Ishikawa (cell line): ENCODE measurements around the gene KCNJ3.

ENCODE experiments used
- CEBPB ChIP-seq: IDR thresholded peaks from 2 replicates; pipeline ENCODE4 v1.6.1; 2012
- EGR1 ChIP-seq: IDR thresholded peaks from 2 replicates; pipeline ENCODE4 v1.6.1; 2012
- EP300 ChIP-seq: IDR thresholded peaks from 2 replicates; pipeline ENCODE4 v1.6.1; 2012; ENCODE audit warnings: borderline replicate concordance
- FOXM1 ChIP-seq: IDR thresholded peaks from 2 replicates; pipeline ENCODE4 v1.6.1; 2012; ENCODE audit warnings: low read depth, borderline replicate concordance
- NFIC ChIP-seq: IDR thresholded peaks from 2 replicates; pipeline ENCODE4 v1.6.1; 2012
- RAD21 ChIP-seq: IDR thresholded peaks from 2 replicates; pipeline ENCODE4 v1.6.1; 2012; ENCODE audit warnings: low read depth
- TAF1 ChIP-seq: IDR thresholded peaks from 2 replicates; pipeline ENCODE4 v1.6.1; 2012; ENCODE audit warnings: low read depth, mild to moderate bottlenecking
- TCF12 ChIP-seq: IDR thresholded peaks from 2 replicates; pipeline ENCODE4 v1.6.1; 2012; ENCODE audit warnings: low read depth
- TEAD4 ChIP-seq: IDR thresholded peaks from 2 replicates; pipeline ENCODE4 v1.6.1; 2012
- YY1 ChIP-seq: IDR thresholded peaks from 2 replicates; pipeline ENCODE4 v1.6.1; 2012; ENCODE audit warnings: low read depth
- ZBTB7A ChIP-seq: IDR thresholded peaks from 2 replicates; pipeline ENCODE4 v1.6.1; 2012; ENCODE audit warnings: low read depth
- TF ChIP-seq, protein P1 (sequence below): IDR thresholded peaks from 2 replicates; pipeline ENCODE4 v1.6.1; 2012; ENCODE audit warnings: low read depth, mild to moderate bottlenecking
- TF ChIP-seq, protein P2 (sequence below): IDR thresholded peaks from 2 replicates; pipeline ENCODE4 v1.6.1; 2012
- TF ChIP-seq, protein P3 (sequence below): IDR thresholded peaks from 2 replicates; pipeline ENCODE4 v1.6.1; 2012

DNA sequence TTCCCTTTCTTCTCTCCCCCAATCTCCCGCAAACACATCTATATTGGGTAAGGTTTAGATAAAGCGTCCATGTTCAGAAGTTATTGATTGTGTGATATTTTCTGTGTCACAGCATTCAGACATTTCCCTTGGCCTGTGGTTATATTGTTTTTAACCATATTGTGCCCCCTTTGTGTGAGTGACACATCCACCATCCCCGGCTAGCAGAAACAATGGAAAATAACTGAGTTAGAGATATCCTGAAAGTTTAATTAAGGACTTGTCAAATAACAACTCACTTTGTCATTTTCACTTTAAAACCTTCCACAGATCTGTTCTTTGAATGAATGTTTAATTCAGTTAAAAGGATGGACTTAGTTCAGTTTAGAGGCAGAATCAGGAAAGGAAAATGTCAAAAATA lies 151.0 kb downstream of the KCNJ3 start:
- TF ChIP-seq, protein P1, sequence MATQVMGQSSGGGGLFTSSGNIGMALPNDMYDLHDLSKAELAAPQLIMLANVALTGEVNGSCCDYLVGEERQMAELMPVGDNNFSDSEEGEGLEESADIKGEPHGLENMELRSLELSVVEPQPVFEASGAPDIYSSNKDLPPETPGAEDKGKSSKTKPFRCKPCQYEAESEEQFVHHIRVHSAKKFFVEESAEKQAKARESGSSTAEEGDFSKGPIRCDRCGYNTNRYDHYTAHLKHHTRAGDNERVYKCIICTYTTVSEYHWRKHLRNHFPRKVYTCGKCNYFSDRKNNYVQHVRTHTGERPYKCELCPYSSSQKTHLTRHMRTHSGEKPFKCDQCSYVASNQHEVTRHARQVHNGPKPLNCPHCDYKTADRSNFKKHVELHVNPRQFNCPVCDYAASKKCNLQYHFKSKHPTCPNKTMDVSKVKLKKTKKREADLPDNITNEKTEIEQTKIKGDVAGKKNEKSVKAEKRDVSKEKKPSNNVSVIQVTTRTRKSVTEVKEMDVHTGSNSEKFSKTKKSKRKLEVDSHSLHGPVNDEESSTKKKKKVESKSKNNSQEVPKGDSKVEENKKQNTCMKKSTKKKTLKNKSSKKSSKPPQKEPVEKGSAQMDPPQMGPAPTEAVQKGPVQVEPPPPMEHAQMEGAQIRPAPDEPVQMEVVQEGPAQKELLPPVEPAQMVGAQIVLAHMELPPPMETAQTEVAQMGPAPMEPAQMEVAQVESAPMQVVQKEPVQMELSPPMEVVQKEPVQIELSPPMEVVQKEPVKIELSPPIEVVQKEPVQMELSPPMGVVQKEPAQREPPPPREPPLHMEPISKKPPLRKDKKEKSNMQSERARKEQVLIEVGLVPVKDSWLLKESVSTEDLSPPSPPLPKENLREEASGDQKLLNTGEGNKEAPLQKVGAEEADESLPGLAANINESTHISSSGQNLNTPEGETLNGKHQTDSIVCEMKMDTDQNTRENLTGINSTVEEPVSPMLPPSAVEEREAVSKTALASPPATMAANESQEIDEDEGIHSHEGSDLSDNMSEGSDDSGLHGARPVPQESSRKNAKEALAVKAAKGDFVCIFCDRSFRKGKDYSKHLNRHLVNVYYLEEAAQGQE, result no peak
- TF ChIP-seq YY1 (no peak), FOXM1 (no peak), EGR1 (no peak), NFIC (no peak), TEAD4 (no peak), ZBTB7A (no peak), TCF12 (no peak), RAD21 (no peak), CEBPB (no peak), TAF1 (no peak), EP300 (no peak)
- TF ChIP-seq, protein P2, sequence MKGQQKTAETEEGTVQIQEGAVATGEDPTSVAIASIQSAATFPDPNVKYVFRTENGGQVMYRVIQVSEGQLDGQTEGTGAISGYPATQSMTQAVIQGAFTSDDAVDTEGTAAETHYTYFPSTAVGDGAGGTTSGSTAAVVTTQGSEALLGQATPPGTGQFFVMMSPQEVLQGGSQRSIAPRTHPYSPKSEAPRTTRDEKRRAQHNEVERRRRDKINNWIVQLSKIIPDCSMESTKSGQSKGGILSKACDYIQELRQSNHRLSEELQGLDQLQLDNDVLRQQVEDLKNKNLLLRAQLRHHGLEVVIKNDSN, result no peak
- TF ChIP-seq, protein P3, sequence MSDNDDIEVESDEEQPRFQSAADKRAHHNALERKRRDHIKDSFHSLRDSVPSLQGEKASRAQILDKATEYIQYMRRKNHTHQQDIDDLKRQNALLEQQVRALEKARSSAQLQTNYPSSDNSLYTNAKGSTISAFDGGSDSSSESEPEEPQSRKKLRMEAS, result no peak
